ENCODE data around the gene SVEP1.

SVEP1 gene

GRCh38 chr9:110536822-110537221 lies 42.7 kb downstream of the SVEP1 start:
- TF ChIP-seq CTCF (IDR thresholded peaks at IDR 0.05) = no peak

DNA sequence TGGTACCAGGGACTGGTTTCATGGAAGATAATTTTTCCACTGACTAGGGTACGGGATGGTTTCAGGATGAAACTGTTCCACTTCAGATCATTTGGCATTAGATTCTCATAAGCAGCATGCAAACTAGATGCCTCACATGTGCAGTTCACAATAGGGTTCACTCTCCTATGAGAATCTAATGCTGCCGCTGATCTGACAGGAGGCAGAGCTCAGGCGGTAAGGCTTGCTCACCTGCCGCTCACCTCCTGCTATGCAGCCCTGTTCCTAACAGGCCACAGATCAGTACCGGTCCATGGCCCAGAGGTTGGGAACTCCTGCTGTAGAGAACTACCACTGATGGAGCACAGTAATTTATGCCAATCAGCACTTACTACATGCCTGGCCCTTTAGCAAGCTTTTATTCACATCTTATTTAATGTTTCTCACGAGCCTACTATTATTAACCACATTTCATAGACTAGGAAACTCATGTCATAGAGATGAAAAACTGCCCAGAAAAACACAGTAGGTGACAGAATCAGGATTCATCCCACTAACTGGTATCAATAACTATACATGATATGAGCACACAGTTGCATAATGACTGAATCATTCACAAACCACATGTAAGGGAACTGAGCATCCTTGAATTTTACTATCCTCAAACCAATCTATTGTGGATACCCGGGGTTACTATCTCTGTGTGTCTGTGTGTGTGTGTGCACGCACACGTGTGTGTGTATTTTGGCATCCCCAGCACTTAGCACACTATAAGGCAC lies 46.5 kb downstream of the SVEP1 start:
- no peak for TF ChIP-seq CTCF (IDR thresholded peaks at IDR 0.05)

- no peak for TF ChIP-seq CTCF (IDR thresholded peaks at IDR 0.05)
Measured at GRCh38 chr9:110531776-110532175, 47.8 kb downstream of the SVEP1 start.

DNA sequence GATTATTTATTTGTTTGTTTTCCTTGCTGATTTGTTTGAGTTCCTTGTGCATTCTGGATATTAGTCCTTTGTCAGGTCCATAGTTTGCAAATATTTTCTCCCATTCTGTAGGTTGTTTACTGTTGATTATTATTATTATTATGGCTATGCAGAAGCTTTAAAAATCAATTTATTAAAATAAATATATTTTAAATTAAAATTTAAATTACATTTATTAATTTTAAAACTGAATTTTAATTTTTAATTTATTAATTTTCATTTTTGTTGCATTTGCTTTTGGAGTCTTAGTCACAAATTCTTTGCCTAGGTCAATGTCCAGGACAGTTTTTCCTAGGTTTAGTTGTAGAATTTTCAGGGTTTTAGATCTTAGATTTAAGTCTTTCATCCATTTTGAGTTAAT lies 50.9 kb downstream of the SVEP1 start:
- no peak for TF ChIP-seq CTCF (IDR thresholded peaks at IDR 0.05)

DNA sequence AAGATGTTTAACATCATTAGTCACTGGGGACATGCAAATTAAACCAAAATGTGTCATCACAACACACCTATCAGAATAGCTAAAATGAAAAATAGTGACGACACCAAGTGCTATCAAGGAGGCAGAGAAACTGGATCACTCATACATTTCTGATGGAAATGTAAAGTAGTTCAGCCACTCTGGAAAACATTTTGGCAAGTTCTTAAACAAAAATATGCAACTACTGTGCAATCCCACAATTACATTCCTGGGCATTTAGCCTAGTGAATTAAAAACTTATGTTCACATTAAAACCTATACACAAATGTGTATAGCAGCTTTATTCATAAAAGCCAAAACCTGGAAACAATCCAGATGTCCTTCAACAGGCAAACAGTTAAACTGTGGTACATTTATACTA lies 53.1 kb downstream of the SVEP1 start:
- TF ChIP-seq CTCF (IDR thresholded peaks at IDR 0.05) = no peak

DNA sequence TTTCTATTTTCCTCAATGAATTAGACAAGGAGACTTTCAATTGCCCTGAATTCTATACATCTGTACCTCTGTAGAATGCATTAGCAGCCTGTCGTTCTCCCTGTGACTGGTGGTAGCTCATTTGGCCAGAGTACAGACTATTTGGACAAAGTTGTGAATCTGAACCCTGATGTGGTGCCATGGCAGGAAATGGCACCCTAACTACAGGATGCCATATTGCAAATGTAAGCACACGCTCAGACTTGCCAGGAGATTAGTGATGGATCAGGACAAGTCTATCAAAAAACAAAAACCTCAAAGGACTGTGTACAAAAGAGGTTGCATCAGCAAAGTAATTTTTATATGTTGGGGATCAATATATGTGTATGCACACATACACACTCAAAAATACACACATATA lies 58.3 kb downstream of the SVEP1 start:
- TF ChIP-seq CTCF (IDR thresholded peaks at IDR 0.05) = no peak

GRCh38 chr9:110520120-110520701 lies 59.3 kb downstream of the SVEP1 start:
- TF ChIP-seq CTCF (IDR thresholded peaks at IDR 0.05) = no peak
